Measurements from ENCODE around the gene BHLHE41. TPM values are rescaled to one million over a fixed set of nuclear protein-coding genes. Genes with fewer than 3 reads are reported as not detected.
A peak's percentile ranks its signal among the peaks of the same experiment; 100 is the strongest.

Gene BHLHE41
- total RNA-seq (2014; rRNA removed; shearing (Covaris generic); ENCODE audit: low replicate concordance) = 5.8 and 70.0 TPM in 2 replicates

DNA sequence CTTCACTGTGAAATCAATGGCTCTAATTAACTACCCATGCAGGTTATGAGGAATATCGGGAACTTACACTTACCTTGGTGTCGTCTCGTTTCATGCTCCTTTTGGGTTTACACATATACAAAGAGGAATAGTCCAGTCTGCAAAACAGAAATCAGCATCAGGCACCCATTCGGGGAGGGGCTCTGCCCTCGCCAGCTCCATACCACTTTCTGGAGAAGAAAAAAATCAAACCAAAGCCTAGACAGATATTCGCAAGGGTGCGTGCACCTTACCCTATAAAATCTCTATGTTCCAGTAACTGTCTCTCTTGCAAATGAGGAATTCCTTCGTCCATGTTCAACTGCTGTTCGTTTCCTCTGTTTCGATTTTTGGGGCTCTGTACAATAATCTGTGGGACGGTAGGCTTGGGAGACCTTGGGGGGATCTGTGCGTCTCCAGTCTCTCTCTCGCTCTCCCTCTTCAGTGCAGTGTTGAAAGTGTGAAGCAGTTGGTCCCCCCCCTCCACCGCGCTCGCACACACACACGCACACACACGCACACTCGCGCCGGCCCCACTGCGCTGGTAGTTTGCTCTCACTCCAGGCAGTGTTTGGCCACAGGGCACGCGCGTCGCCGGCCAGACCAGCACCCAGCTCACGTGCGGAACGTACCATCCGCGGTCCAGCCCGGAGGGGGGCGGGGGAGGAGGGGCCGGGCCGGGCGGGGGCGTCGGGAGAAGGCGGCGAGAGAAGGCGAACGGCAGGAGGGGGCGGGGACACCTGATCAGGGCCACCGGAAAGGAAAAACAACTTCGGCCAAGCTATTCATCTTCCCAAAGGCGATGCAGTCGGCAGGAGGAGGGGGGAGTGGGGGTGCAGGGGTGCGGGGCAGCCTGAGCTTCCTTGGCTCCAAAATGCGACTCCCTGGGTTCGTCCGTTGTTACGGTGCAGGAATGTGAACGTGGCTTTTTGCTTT lies at the start of gene BHLHE41:
TSS of gene BHLHE41 (minus strand) at position 592 of the 954 bp plus-strand sequence. CDS start at position 334, 258 bp downstream.
- peak; percentile 75 for DNase-seq (ENCODE audit: low read depth)
- in situ Hi-C loops (cut with HindIII; ENCODE audit: low pct_unique_long_range_greater_than_20kb, low sequenced_read_pairs) = no loop called here

DNA sequence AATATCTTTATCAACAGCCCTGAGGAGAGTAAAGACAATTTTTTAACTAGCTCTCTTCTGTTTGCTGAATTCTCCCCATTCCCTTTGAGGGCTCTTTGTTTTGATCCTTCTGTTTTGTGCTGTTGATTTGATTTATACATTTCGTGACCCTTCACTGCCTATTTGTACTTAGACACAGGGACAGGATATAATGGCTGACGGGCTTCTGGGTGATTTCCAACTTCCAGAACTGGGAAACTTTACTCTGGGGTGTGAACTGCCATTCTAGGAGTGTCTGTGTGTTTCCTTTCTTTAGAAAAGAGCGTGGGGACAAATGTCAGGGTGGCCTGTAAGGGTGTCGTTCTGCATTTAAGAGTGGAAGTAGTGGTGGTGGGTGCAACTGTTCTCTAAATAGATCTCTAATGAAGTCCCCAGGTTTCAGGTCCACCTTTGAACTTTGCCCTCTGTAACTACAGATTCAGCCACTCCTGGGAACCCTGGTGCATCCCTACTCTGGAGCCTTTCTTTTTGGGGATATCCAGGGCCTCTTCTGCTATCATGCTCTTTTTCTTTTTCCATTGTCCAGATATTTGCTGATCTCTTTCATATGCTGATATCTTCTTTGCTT lies 48.2 kb upstream of the BHLHE41 start:
- no peak for DNase-seq (ENCODE audit: low read depth)
- in situ Hi-C loops (cut with HindIII; ENCODE audit: low pct_unique_long_range_greater_than_20kb, low sequenced_read_pairs) = no loop called here

DNA sequence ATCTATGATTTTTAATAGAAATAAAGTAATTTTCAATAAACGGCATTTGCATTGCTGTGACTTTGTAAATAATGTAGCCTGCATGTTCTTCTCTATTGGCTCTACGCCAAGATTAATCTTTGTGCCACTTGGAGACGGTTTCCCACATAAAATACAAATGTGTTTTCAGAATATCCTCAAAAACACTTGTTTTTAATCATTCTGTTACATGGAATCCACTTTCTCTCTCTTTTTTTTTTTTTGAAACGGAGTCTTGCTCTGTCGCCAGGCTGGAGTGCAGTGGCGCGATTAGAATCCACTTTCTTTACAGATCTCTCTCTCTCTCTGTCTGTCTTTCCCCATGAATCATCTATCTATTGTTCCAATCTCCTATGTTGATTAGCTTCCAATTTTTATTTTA lies 47.7 kb upstream of the BHLHE41 start:
- in situ Hi-C loops (cut with HindIII; ENCODE audit: low pct_unique_long_range_greater_than_20kb, low sequenced_read_pairs) = no loop called here
- DNase-seq (ENCODE audit: low read depth) = no peak

DNA sequence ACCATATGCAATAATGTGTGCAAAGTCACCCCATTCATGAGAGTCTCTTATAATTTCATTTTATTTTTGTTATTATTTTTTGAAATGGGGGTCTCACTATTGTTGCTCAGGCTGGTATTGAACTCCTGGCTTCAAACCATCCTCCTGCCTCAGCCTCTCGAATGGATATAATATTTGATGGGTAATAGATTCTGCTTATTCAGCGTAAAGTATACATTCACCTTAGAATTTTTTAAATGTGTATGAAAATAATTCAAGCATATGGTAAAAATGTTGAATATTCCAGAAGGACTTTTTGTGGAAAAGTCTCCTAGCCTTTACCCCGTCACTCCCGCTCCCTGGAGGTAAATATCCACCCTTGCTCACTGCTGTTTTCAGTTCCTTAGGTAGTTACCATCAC lies 47.2 kb upstream of the BHLHE41 start:
- DNase-seq (ENCODE audit: low read depth) = no peak

DNA sequence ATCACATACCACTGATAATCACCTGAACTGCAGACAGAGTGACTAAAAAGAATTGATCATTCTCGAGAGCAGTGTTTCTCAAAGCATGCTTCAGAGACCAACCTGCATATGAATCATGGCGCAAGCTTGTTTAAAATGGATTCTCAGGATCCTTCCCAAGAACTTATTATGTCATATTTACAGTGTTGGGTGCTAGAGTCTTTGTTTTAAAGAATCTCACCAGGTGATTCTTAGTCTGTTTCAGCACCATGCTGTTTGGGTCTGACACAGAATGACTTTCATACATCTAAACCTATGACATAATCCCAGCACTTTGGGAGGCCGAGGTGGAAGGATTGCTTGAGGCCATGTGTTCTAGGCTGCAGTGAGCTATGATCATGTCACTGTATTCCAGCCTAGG lies 39.3 kb upstream of the BHLHE41 start:
- DNase-seq (ENCODE audit: low read depth) = no peak
- in situ Hi-C loops (cut with HindIII; ENCODE audit: low pct_unique_long_range_greater_than_20kb, low sequenced_read_pairs) = no loop called here

More for the DNA sequence above, 47.2 kb upstream of the BHLHE41 start:
- in situ Hi-C loops (cut with HindIII; ENCODE audit: low pct_unique_long_range_greater_than_20kb, low sequenced_read_pairs) = no loop called here

DNA sequence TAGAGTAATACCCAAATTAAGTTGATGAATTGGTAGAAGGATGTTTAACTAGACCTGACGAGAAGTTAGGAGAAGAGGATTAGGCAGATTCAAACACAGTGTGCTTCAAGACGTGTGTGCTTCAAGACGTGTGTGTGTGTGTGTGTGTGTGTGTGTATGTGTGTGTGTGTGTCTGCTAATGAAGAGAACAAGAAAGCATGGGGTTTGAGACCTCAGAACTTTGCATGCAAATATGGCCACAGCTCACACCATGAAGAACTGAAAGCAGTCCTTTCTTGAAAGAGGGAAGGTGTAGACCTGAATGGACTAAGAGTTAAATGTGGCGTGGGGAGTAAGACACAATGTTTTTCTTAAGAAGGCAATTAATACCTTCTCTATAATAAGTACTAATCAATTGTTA lies 38.1 kb upstream of the BHLHE41 start:
- in situ Hi-C loops (cut with HindIII; ENCODE audit: low pct_unique_long_range_greater_than_20kb, low sequenced_read_pairs) = no loop called here
- no peak for DNase-seq (ENCODE audit: low read depth)

DNA sequence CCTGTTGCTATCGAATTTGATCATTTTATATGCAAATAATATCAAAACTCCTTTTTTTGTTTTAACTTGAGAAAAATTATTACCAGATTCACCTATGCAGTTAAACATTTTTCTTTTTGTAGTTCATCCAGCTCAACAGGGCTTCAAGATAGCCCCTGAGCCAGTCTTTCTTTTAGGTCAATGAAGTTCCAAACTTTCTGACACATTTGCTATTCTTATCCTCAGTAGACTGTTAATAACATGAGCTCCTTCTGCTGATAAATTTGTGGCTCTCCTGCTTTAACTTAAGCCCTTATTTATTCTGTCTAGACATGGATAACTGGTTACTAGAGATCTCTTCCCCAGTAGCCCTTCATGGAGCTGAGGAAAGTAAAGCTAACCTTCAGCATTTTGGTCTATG lies 37.3 kb upstream of the BHLHE41 start:
- in situ Hi-C loops (cut with HindIII; ENCODE audit: low pct_unique_long_range_greater_than_20kb, low sequenced_read_pairs) = no loop called here
- DNase-seq (ENCODE audit: low read depth) = no peak

DNA sequence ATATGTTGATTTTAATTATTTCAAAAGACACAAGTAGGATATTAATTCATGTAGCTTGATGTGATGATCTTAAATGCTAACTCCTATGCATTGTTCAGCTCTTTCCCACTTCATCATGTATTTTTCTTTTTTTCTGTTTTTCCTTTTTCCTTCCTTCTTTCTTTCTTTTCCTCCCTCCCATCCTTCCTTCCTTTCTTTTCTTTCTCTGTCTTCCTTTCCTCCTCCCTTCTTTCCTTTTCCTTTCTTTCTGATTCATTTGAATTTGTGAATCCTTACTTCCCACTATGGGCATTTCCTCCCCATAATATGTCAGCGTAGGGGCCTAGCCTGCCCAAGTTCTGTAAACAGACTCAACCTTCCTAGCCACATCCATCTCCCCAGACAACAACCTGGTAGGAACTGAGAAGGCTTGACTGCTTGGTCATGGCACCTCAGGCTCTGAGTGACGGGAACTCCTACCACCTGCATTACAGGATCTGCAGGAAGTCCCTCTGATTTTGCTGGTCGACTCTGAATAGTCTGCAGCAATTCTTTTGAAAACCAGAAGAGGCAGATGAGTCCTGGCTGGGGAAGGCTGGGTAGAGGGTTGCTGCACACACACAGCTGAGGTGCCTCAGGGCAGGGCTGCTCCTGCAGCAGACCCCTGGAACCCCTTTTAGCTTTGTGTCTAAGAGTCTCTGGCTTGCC lies 33.4 kb upstream of the BHLHE41 start:
- DNase-seq (ENCODE audit: low read depth) = no peak
- in situ Hi-C loops (cut with HindIII; ENCODE audit: low pct_unique_long_range_greater_than_20kb, low sequenced_read_pairs) = no loop called here

DNA sequence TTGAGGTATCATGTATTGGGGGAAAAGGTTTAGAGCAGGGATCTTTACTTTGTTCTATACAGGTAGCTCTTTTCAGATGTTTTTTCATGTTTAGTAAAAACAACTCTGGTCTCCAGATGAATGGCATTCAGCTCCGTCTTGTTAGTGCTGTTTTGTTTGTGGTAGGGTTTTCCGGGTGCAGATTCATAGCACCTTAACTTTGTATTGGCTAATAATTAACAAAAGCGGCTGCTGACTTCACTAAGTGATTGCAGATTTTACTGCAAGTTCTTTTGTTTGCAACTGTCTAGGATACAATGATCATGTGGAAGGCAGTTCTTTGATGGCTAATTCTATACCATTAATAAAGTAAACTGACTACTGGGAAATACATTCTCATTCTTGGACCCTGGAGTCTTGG lies 32.2 kb upstream of the BHLHE41 start:
- in situ Hi-C loops (cut with HindIII; ENCODE audit: low pct_unique_long_range_greater_than_20kb, low sequenced_read_pairs) = no loop called here
- DNase-seq (ENCODE audit: low read depth) = peak; percentile 19

DNA sequence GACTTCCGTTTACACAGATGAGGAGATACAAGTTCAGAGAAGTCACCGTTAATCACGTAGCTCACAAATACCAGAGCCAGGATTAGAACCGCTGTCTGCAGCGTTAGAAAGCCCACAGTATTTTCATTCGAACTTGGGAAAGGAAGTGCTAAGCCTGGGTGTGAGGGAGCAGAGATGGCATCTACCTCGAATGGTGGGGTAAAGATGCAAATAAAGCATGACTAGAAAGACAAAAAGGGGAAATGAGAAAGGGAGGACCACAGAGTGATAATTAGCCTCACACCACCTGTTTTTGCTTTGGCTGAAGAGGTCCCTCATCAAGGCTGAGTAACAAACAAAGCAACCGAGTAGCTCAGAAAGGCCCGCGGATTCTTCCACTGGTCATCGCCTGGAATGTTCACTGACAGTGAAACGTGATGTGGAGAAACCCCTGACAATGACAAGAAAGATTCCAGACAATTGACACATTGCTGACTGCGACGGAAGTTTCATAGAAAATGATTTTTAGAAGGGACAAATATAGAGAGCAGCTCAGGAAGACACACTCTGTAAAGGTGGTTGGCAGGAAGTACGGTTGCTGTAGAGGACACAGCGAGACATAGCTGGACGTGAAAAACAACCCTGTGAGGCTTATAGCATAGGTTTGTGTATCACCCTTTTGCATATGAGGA lies 31.5 kb upstream of the BHLHE41 start:
- no peak for DNase-seq (ENCODE audit: low read depth)
- in situ Hi-C loops (cut with HindIII; ENCODE audit: low pct_unique_long_range_greater_than_20kb, low sequenced_read_pairs) = no loop called here

DNA sequence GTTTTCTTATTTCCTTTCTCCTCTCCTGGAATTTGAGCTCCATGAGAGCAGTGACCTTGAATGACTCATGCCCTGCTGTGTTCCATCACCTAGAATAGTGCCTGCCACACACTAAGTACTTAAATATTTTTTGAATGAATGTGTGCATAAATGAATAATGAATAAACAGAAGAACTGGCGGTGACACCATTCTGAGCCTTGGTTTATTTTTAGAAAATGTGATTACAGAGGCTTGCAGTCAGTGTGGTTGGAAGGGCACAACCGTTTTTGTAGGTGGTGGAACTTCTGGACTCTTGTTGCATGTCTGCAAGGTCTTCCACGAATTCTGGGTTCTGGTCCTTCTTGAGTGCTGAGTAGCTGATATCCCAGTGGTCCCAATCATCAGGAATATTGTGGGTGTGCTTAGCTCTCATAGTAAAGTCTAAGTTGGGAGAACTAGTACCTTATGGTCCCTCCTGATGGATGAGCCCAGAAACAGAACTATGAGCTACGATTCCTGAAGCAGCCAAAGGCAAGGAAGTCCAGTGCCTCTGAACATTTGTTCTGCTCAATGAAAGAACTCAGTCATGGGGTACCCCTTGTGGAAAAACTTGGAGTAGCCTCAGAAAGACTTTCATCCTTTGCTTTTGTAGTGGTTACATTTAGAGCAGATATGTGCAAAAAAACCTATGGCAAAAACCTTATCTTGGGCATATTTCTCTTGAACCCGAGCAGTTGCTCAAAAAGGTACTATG lies 28.8 kb upstream of the BHLHE41 start:
- in situ Hi-C loops (cut with HindIII; ENCODE audit: low pct_unique_long_range_greater_than_20kb, low sequenced_read_pairs) = no loop called here
- DNase-seq (ENCODE audit: low read depth) = peak; percentile 91

DNA sequence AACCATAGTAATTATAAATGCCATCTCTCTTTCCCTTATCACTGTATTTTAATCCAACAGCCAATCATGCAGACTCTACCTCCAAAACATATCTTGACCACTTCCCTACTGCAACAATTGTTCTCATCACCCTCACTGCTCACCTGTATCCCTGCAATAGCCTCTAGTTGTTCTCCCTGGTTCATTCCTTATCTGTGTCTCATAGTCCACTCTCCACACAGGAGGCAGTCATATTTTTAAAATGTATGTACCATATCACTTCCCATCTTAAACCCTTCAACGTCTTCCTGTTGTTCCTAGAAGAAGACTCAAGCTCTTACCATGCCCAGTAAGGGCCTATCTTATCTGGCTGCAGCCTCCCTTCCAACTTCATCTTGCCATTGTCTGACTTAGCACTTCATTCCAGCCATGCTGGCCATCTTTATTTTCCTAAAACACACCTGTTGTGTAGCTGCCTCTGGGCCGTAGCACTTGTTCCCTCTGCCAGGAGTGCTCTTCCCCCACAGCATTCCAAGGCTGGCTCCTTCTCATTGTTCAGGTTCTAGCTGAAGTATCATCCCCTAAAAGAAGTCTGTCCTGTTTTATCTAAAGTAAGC lies 27.8 kb upstream of the BHLHE41 start:
- in situ Hi-C loops (cut with HindIII; ENCODE audit: low pct_unique_long_range_greater_than_20kb, low sequenced_read_pairs) = no loop called here

DNA sequence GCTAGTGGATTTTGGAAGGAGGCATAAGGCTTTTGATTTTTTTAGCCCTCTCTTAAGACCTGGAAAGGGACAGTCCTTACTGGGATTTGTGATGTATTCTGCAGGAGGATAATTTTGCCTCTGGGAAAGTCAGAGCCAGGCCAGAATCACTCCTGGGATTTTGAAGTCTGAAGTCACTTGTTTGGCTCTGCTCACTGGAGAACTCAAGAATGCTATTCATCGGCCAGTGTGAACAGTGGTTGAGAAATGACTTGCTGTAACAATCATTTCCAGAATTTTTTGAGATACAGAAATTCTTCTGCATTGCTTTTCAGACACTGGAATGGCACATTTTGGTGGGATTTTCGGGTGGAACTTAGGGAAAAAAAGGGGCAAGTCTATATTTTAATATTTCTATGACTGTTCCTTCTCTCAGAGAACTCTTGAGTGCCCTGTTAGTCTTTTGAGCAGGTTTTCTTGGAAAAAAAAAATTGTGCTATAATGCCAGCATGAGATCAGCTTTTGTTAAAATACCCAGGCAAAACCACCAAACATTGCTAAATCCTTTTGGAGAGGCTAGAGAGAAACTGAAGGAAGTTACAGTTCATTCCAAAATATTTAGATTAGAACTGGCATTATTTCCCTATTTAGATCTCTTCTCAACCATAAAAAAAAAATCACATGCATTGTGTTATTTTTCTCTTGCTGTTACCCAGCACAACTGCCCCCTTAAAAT lies 26.1 kb upstream of the BHLHE41 start:
- no peak for DNase-seq (ENCODE audit: low read depth)
- in situ Hi-C loops (cut with HindIII; ENCODE audit: low pct_unique_long_range_greater_than_20kb, low sequenced_read_pairs) = no loop called here

More for the DNA sequence above, 27.8 kb upstream of the BHLHE41 start:
- DNase-seq (ENCODE audit: low read depth) = no peak

DNA sequence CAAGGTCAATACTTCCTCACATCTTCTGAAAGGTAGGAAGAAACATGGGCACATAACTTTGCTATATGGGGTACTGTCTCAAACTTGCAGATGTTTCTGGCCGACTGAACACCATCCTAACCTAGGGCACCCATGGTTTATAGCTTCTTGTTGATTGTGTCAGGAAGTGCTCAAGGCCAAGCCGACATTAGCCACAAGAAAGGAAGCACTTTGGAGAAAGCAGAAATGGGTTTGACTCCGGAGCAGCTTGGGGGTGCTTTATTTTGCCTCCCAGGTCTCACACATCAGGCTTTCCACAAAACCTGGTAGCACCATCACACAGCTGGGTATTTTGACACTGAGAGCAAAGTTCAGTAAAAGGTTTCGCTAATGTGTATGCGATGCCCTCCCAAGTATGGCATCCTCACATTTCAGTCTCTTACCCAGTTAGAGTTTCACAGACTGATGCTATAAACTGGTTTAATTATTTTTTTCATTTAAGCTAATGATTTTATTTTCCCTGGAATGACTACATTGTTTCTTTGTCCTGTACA lies 25.2 kb upstream of the BHLHE41 start:
- in situ Hi-C loops (cut with HindIII; ENCODE audit: low pct_unique_long_range_greater_than_20kb, low sequenced_read_pairs) = no loop called here
- no peak for DNase-seq (ENCODE audit: low read depth)

DNA sequence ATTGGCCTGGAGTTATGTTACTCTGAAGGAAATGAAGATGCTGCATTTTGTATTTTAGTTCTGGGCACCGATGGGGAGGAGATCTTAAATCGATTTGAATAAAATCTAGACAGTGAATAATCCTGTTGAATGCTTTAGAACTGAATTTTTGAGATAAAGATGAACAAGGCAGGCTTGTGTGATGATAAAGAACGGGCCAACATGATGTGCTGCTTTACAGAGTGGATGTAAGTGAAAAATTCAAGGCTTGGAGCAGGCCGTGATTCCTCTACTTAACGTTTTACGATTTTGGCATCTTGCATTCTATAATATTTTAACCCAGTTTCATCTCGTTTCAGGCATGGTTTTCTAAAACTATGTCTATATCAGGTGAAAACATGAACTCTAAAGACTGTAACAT lies 23.5 kb upstream of the BHLHE41 start:
- in situ Hi-C loops (cut with HindIII; ENCODE audit: low pct_unique_long_range_greater_than_20kb, low sequenced_read_pairs) = no loop called here
- DNase-seq (ENCODE audit: low read depth) = no peak

DNA sequence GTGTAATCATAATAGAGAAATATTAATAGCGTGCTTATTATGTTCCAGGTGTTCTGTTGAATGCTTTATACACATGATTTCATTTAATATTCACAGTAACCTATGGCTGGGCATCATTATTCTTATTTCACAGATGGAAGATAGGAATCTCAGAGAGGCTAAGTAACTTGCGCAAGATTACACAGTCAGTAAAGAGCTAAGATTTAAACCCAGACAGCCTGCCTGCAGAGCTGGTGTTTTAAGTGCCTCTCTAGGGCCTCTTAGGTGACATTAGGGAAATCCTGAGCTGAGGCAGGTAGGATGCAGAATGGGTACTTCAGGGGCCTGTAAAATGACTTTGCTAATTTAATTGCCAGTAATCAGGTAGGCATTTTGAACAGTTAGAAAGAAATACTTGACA lies 18.5 kb upstream of the BHLHE41 start:
- in situ Hi-C loops (cut with HindIII; ENCODE audit: low pct_unique_long_range_greater_than_20kb, low sequenced_read_pairs) = no loop called here
- DNase-seq (ENCODE audit: low read depth) = no peak

DNA sequence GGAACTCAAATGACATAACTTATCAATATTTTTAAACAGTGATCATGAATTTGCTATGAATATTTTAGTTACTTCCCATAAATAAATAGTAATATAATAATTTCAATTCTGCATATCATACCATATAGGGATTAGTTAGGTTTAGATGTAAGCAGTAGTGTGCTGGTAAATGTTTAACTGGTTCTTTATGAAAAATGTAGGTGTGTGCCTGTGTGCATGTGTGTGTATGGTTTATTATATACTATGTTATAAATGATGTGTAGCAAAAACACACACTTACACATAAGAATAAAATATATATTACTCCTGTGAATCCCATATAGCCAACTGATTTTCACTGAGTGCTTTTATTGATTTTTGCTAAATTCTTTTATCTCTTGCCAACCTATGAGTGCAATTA lies 14.0 kb upstream of the BHLHE41 start:
- no peak for DNase-seq (ENCODE audit: low read depth)
- in situ Hi-C loops (cut with HindIII; ENCODE audit: low pct_unique_long_range_greater_than_20kb, low sequenced_read_pairs) = no loop called here
